IMR-90 (cell line): ENCODE results near the gene PNPLA2. TPM values are rescaled to one million over a fixed set of nuclear protein-coding genes. Genes with fewer than 3 reads are reported as not detected.

Experiments used
- ATAC-seq: fragments of 200-7000 bp; cut with Tn5 transposase; 2 replicates; pipeline ENCODE4 v1.9.1; 2020; ENCODE audit warnings: low read depth, mild to moderate bottlenecking, moderate library complexity
- BruUV-seq: library from RNA; stranded (reverse); fragments of 400-500 nt; replicated peaks from 2 replicates; lab custom pipeline; 2021; lab: Mats Ljungman, UMichigan
- CTCF ChIA-PET: fragments of 300-600 bp; formaldehyde crosslinking; extraction: SDS; loops from one replicate; lab custom pipeline; 2021; ENCODE audit warnings: antibody characterized with exemption; lab: Yijun Ruan, JAX
- POLR2A ChIA-PET: fragments of 300-600 bp; sonication (Branson Sonifier 250); formaldehyde crosslinking; loops from one replicate; lab custom pipeline; 2022; ENCODE audit warnings: antibody characterized with exemption; ENCODE audit not compliant: unreplicated experiment; lab: Charles Lee
- DNase-seq: peaks from one replicate; pipeline ENCODE4 v3.0.0; 2013
- H2AFZ ChIP-seq: replicated peaks from 2 replicates; pipeline ENCODE3; 2013; ENCODE audit warnings: low read length, mild to moderate bottlenecking; ENCODE audit not compliant: poor library complexity
- H2AK5ac ChIP-seq: 2 replicates; pipeline ENCODE4 v1.6.1; 2013; ENCODE audit warnings: low read depth, low read length, inconsistent platforms
- H2AK9ac ChIP-seq: replicated peaks from 2 replicates; pipeline ENCODE3; 2013; ENCODE audit warnings: mild to moderate bottlenecking, low read depth, low read length, moderate library complexity; ENCODE audit not compliant: poor library complexity
- H2BK120ac ChIP-seq: 2 replicates; pipeline ENCODE4 v1.6.1; 2013; ENCODE audit warnings: low read depth, low read length, inconsistent platforms
- H2BK15ac ChIP-seq: 3 replicates; pipeline ENCODE4 v1.6.1; 2013; ENCODE audit warnings: low read depth, low read length, inconsistent platforms
- H2BK20ac ChIP-seq: 2 replicates; pipeline ENCODE4 v1.6.1; 2013; ENCODE audit warnings: low read depth, mild to moderate bottlenecking, inconsistent platforms, low read length, moderate library complexity
- H2BK5ac ChIP-seq: 2 replicates; pipeline ENCODE4 v1.6.1; 2013; ENCODE audit warnings: mild to moderate bottlenecking, low read depth, low read length, inconsistent platforms; ENCODE audit not compliant: poor library complexity, severe bottlenecking
- H3K14ac ChIP-seq: replicated peaks from 2 replicates; pipeline ENCODE4 v1.6.1; 2013; ENCODE audit warnings: low read depth, low read length, inconsistent platforms
- H3K18ac ChIP-seq: 2 replicates; pipeline ENCODE4 v1.6.1; 2013; ENCODE audit warnings: low read depth, low read length, control low read depth
- H3K23ac ChIP-seq: 2 replicates; pipeline ENCODE4 v1.6.1; 2013; ENCODE audit warnings: low read depth, low read length, inconsistent platforms
- H3K27ac ChIP-seq: 2 replicates; pipeline ENCODE4 v1.5.1; 2013; ENCODE audit warnings: mild to moderate bottlenecking, control low read depth, low read length; ENCODE audit not compliant: insufficient read depth
- H3K27me3 ChIP-seq: 2 replicates; pipeline ENCODE4 v1.6.1; 2013; ENCODE audit warnings: low read length; ENCODE audit not compliant: control insufficient read depth, insufficient read depth
- H3K36me3 ChIP-seq: 2 replicates; pipeline ENCODE4 v1.6.1; 2013; ENCODE audit warnings: low read length, mixed read lengths; ENCODE audit not compliant: control insufficient read depth, insufficient read depth
- H3K4ac ChIP-seq: 2 replicates; pipeline ENCODE4 v1.6.1; 2013; ENCODE audit warnings: low read depth, low read length, inconsistent platforms
- H3K4me1 ChIP-seq: 2 replicates; pipeline ENCODE4 v1.6.1; 2013; ENCODE audit warnings: low read length, mixed read lengths; ENCODE audit not compliant: control insufficient read depth, insufficient read depth
- H3K4me2 ChIP-seq: 2 replicates; pipeline ENCODE4 v1.6.1; 2013; ENCODE audit warnings: low read depth, mild to moderate bottlenecking, control low read depth, low read length, moderate library complexity
- H3K4me3 ChIP-seq: 2 replicates; pipeline ENCODE4 v1.5.1; 2013; ENCODE audit warnings: low read depth, mild to moderate bottlenecking, control low read depth, low read length, moderate library complexity; ENCODE audit not compliant: insufficient read depth
- H3K56ac ChIP-seq: 2 replicates; pipeline ENCODE4 v1.6.1; 2013; ENCODE audit warnings: low read length, inconsistent platforms; ENCODE audit not compliant: insufficient read depth; ENCODE audit errors: extremely low read depth
- H3K79me1 ChIP-seq, 2 experiments: 2 replicates each; pipeline ENCODE4 v1.6.1; 2013; ENCODE audit warnings: low read length in 2 of 2, inconsistent platforms in 1 of 2, low read depth in 1 of 2
- H3K9ac ChIP-seq: 2 replicates; pipeline ENCODE4 v1.6.1; 2013; ENCODE audit warnings: low read depth, low read length, control low read depth
- H3K9me1 ChIP-seq: 2 replicates; pipeline ENCODE4 v1.6.1; 2013; ENCODE audit warnings: low read length, inconsistent platforms; ENCODE audit not compliant: insufficient read depth
- H3K9me3 ChIP-seq: 2 replicates; pipeline ENCODE4 v1.6.1; 2013; ENCODE audit warnings: low read length; ENCODE audit not compliant: control insufficient read depth, insufficient read depth
- H4K20me1 ChIP-seq: 2 replicates; pipeline ENCODE4 v1.6.1; 2013; ENCODE audit warnings: low read length, inconsistent platforms; ENCODE audit not compliant: insufficient read depth
- H4K5ac ChIP-seq: 2 replicates; pipeline ENCODE4 v1.6.1; 2013; ENCODE audit warnings: mild to moderate bottlenecking, low read depth, low read length, control low read depth
- H4K8ac ChIP-seq, 2 experiments: 2 replicates each; pipeline ENCODE4 v1.6.1; 2013; ENCODE audit warnings: low read depth in 2 of 2, low read length in 2 of 2, control low read depth in 1 of 2, inconsistent platforms in 1 of 2
- H4K91ac ChIP-seq: 2 replicates; pipeline ENCODE4 v1.6.1; 2013; ENCODE audit warnings: low read depth, low read length, inconsistent platforms; ENCODE audit not compliant: insufficient read depth
- CEBPB ChIP-seq: IDR thresholded peaks from 2 replicates; pipeline ENCODE4 v1.6.1; 2012; ENCODE audit warnings: low read depth, low read length, improper control_type of control experiment
- CHD1 ChIP-seq: IDR thresholded peaks from 2 replicates; pipeline ENCODE4 v1.6.1; 2012; ENCODE audit warnings: low read depth, low read length, improper control_type of control experiment
- FOS ChIP-seq: fragments of 150-350 bp; IDR thresholded peaks from 2 replicates; pipeline ENCODE4 v1.6.1; 2016; ENCODE audit warnings: low read depth, low read length
- MAZ ChIP-seq: IDR thresholded peaks from 2 replicates; pipeline ENCODE4 v1.6.1; 2012; ENCODE audit warnings: low read depth, mild to moderate bottlenecking, low read length, improper control_type of control experiment, moderate library complexity, borderline replicate concordance
- MXI1 ChIP-seq: IDR thresholded peaks from 2 replicates; pipeline ENCODE4 v1.6.1; 2012; ENCODE audit warnings: low read depth, mild to moderate bottlenecking, low read length, moderate library complexity, borderline replicate concordance
- NFE2L2 ChIP-seq: fragments of 150-350 bp; IDR thresholded peaks from 2 replicates; pipeline ENCODE4 v1.6.1; 2016; ENCODE audit warnings: low read depth, mild to moderate bottlenecking, low read length
- RCOR1 ChIP-seq: IDR thresholded peaks from 2 replicates; pipeline ENCODE4 v1.6.1; 2012; ENCODE audit warnings: mild to moderate bottlenecking, low read length, improper control_type of control experiment; ENCODE audit not compliant: insufficient replicate concordance
- SMC3 ChIP-seq: fragments of 150-350 bp; IDR thresholded peaks from 2 replicates; pipeline ENCODE4 v1.6.1; 2016; ENCODE audit warnings: low read depth, mild to moderate bottlenecking, antibody characterized with exemption, low read length, moderate library complexity
- WGBS, 2 experiments: methylation state at CpG; one replicate each; pipeline versions ENCODE4 v1.1.5 to v1.1.7; 2013; ENCODE audit warnings: missing lambda C conversion rate in 2 of 2; ENCODE audit not compliant: insufficient read length in 1 of 2; ENCODE audit errors: extremely low coverage in 2 of 2; 5-methylcytosine and 5-hydroxymethylcytosine counted together
- dilution Hi-C: fragments of 300-500 bp; cut with HindIII; formaldehyde crosslinking; loops from one replicate; pipeline ENCODE4 v1.14.3; 2018; ENCODE audit warnings: low sequenced_read_pairs; ENCODE audit not compliant: unreplicated experiment
- in situ Hi-C: fragments of 300-500 bp; cut with MboI; formaldehyde crosslinking; loops from 3 replicates; pipeline ENCODE4 v1.14.3; 2019; ENCODE audit warnings: low sequenced_read_pairs, inconsistent platforms, mixed read lengths
- intact Hi-C: fragments of 100-400 bp; cut with micrococcal nuclease; formaldehyde crosslinking; loops from 2 replicates; pipeline ENCODE4 v1.10.0; 2022
- polyA plus RNA-seq, 3 experiments: library from polyadenylated mRNA; depleted of rRNA; stranded (reverse); fragments of >200 nt; gene quantifications; 2 replicates each; pipeline ENCODE4 v1.2.3, GENCODE V29; 2012; ENCODE audit warnings: low replicate concordance in 1 of 3
- total RNA-seq: library from RNA; depleted of rRNA; stranded (reverse); fragments of >200 nt; gene quantifications from 2 replicates; pipeline ENCODE4 v1.2.3, GENCODE V29; 2012
- TF ChIP-seq, protein P1 (sequence below): fragments of 150-350 bp; IDR thresholded peaks from 2 replicates; pipeline ENCODE4 v1.6.1; 2016; ENCODE audit warnings: low read depth, mild to moderate bottlenecking, low read length, moderate library complexity, borderline replicate concordance
- TF ChIP-seq, protein P2 (sequence below): conservative IDR thresholded peaks from 2 replicates; pipeline ENCODE4 v1.5.1; 2012; ENCODE audit warnings: mild to moderate bottlenecking, low read depth, low read length, improper control_type of control experiment
- TF ChIP-seq, protein P3 (sequence below): fragments of 150-350 bp; IDR thresholded peaks from 2 replicates; pipeline ENCODE4 v1.6.1; 2017; ENCODE audit warnings: mild to moderate bottlenecking, antibody characterized with exemption, low read length, low read depth

PNPLA2 gene
- total and polyA plus RNA-seq, 2 of the 4 experiments (the other 2 are of a cell fraction): 7.0 to 94.3 TPM

DNA sequence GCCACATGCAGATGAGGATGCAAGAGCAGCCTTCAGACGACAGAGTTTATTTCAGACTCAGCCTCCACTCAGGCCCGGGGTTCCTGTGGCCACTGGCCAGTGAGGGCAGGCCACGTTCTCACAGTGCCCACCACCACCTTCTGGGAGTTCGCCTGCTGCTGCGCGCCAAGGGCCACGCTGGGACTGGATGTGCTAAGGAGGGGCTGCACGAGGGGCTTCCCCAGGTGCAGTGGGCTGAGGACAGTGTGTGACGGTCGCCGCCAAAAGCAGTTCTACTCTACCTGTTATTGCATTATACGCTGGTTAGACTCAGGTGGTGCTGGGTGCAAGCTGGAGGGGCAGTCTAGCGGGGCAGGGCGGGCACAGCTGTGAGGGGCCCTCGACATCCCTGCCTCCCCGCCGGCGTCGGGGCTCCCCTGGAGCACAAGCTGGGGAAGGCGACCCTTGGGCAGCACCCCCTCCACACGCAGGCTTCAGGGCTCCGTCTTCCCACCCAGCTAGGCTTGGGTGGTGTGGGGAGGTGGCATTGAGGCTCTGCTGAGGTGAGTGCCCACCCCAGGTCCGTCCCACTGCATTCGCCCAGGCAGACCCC is 31.5 kb upstream of the PNPLA2 start:
- dilution Hi-C loops (no loop called here), intact Hi-C loops (no loop called here), in situ Hi-C loops (no loop called here)
- DNase-seq (no peak), ATAC-seq (no peak)
- Histone ChIP-seq H3K56ac (no peak overlapping the region), H2AFZ (peak overlapping the region; percentile 14), H3K9ac (no peak overlapping the region), H3K4ac (no peak overlapping the region), H3K79me1 (peaks cover 0 to 12% of the 10 kb centered on the region in 2 experiments; a peak in 2 of 4 replicates), H2AK9ac (peak overlapping the region; percentile 1), H3K27me3 (no peaks in the 10 kb centered on the region), H3K9me3 (no peaks in the 10 kb centered on the region), H3K36me3 (peaks cover 8% of the 10 kb centered on the region; the same call in 1 of the 2 replicates), H2BK20ac (no peak overlapping the region), H4K20me1 (peaks cover 9% of the 10 kb centered on the region), H3K14ac (no peak overlapping the region), H4K91ac (no peak overlapping the region), H4K8ac (no peak overlapping the region), H2BK15ac (no peak overlapping the region), H3K9me1 (no peaks in the 10 kb centered on the region), H2BK120ac (no peak overlapping the region), H3K4me3 (no peak overlapping the region), H3K4me2 (no peak overlapping the region), H3K27ac (no peak overlapping the region), H4K5ac (no peak overlapping the region), H2BK5ac (no peak overlapping the region), H3K23ac (no peak overlapping the region), H3K18ac (no peak overlapping the region), H3K4me1 (peaks cover 11% of the 10 kb centered on the region), H2AK5ac (no peak overlapping the region)
- no TSS peak for BruUV-seq
- CTCF ChIA-PET: no interaction called here
- WGBS, 2 experiments: 92% methylated on average over 5 of the region's 24 CpGs; no CpG with 5 or more reads in 1 of the 2 experiments
- POLR2A ChIA-PET: no interaction called here
- no peak for TF ChIP-seq SMC3
- TF ChIP-seq, protein P1, sequence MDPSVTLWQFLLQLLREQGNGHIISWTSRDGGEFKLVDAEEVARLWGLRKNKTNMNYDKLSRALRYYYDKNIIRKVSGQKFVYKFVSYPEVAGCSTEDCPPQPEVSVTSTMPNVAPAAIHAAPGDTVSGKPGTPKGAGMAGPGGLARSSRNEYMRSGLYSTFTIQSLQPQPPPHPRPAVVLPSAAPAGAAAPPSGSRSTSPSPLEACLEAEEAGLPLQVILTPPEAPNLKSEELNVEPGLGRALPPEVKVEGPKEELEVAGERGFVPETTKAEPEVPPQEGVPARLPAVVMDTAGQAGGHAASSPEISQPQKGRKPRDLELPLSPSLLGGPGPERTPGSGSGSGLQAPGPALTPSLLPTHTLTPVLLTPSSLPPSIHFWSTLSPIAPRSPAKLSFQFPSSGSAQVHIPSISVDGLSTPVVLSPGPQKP: no peak
- no peak for TF ChIP-seq CHD1
- no peak for TF ChIP-seq MAZ
- TF ChIP-seq, protein P2, sequence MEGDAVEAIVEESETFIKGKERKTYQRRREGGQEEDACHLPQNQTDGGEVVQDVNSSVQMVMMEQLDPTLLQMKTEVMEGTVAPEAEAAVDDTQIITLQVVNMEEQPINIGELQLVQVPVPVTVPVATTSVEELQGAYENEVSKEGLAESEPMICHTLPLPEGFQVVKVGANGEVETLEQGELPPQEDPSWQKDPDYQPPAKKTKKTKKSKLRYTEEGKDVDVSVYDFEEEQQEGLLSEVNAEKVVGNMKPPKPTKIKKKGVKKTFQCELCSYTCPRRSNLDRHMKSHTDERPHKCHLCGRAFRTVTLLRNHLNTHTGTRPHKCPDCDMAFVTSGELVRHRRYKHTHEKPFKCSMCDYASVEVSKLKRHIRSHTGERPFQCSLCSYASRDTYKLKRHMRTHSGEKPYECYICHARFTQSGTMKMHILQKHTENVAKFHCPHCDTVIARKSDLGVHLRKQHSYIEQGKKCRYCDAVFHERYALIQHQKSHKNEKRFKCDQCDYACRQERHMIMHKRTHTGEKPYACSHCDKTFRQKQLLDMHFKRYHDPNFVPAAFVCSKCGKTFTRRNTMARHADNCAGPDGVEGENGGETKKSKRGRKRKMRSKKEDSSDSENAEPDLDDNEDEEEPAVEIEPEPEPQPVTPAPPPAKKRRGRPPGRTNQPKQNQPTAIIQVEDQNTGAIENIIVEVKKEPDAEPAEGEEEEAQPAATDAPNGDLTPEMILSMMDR: no peak
- no peak for TF ChIP-seq FOS
- TF ChIP-seq NFE2L2: no peak
- TF ChIP-seq RCOR1: no peak
- TF ChIP-seq MXI1: no peak
- TF ChIP-seq, protein P3, sequence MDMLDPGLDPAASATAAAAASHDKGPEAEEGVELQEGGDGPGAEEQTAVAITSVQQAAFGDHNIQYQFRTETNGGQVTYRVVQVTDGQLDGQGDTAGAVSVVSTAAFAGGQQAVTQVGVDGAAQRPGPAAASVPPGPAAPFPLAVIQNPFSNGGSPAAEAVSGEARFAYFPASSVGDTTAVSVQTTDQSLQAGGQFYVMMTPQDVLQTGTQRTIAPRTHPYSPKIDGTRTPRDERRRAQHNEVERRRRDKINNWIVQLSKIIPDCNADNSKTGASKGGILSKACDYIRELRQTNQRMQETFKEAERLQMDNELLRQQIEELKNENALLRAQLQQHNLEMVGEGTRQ: no peak
- TF ChIP-seq CEBPB: no peak
